Smooth muscle cell of the pulmonary artery (primary cell): ENCODE measurements around the gene TAS2R14. TPM values are rescaled to one million over a fixed set of nuclear protein-coding genes. Genes with fewer than 3 reads are reported as not detected.

Source experiments
- total RNA-seq: library from RNA; depleted of rRNA; stranded (reverse); fragments of >200 nt; gene quantifications from 2 replicates; pipeline ENCODE4 v1.2.3, GENCODE V29; 2014

TAS2R14 gene
- 2.6 and 4.3 TPM in 2 replicates for total RNA-seq

GRCh38 chr12:10939163-10939562 lies at the start of gene TAS2R14:
Gene TAS2R14, minus strand, starts transcription at chr12:10939263. Its CDS starts 56 bp downstream, at chr12:10939207.

GRCh38 chr12:10986812-10987211 lies 47.7 kb upstream of the TAS2R14 start, which contains the start of gene TAS2R50:
Gene TAS2R50, minus strand, starts transcription at chr12:10986912. Its CDS starts 52 bp downstream, at chr12:10986860.

GRCh38 chr12:10928746-10929286 lies 10.2 kb downstream of the TAS2R14 start, which contains the start of gene PRH2:
Gene PRH2, plus strand, starts transcription at chr12:10929236. Its CDS starts 38 bp downstream, at chr12:10929274.

GRCh38 chr12:10909462-10909861 lies 29.6 kb downstream of the TAS2R14 start, which contains the start of gene TAS2R13:
Gene TAS2R13, minus strand, starts transcription at chr12:10909562. Its CDS starts 264 bp downstream, at chr12:10909298.

Other genes starting within 250 kb of the TAS2R14 start
- 116 and 139 TPM in 2 replicates for gene YBX3, start 215.9 kb downstream of the TAS2R14 start, total RNA-seq
- not detected in 2 replicates for gene TAS2R7, start 136.6 kb downstream of the TAS2R14 start, total RNA-seq
- gene TAS2R8, start 132.0 kb downstream of the TAS2R14 start, total RNA-seq: not detected in 2 replicates
- not detected in 2 replicates for gene TAS2R9, start 129.1 kb downstream of the TAS2R14 start, total RNA-seq
- gene TAS2R10, start 112.9 kb downstream of the TAS2R14 start, total RNA-seq: 0.83 and 1.2 TPM in 2 replicates
- gene PRR4, start 89.8 kb downstream of the TAS2R14 start, total RNA-seq: 0.73 and 1.2 TPM in 2 replicates
- 10.6 and 16.2 TPM in 2 replicates for gene PRH1, start 55.0 kb downstream of the TAS2R14 start, total RNA-seq
- 1.8 and 2.4 TPM in 2 replicates for gene TAS2R13, start 29.7 kb downstream of the TAS2R14 start, total RNA-seq
- not detected in 2 replicates for gene PRH2, start 10.0 kb downstream of the TAS2R14 start, total RNA-seq
- 2.9 and 6.5 TPM in 2 replicates for gene TAS2R50, start 47.6 kb upstream of the TAS2R14 start, total RNA-seq
- 3.8 and 7.2 TPM in 2 replicates for gene TAS2R20, start 59.0 kb upstream of the TAS2R14 start, total RNA-seq
- 5.1 and 9.1 TPM in 2 replicates for gene TAS2R19, start 83.4 kb upstream of the TAS2R14 start, total RNA-seq
- gene TAS2R31, start 92.1 kb upstream of the TAS2R14 start, total RNA-seq: 3.7 and 6.7 TPM in 2 replicates
- gene TAS2R46, start 123.0 kb upstream of the TAS2R14 start, total RNA-seq: 2.6 and 4.8 TPM in 2 replicates
- gene TAS2R43, start 153.1 kb upstream of the TAS2R14 start, total RNA-seq: 2.1 TPM in 1 of 2 replicates, not detected in the other
- gene TAS2R30, start 195.4 kb upstream of the TAS2R14 start, total RNA-seq: 5.4 and 7.5 TPM in 2 replicates
- 5.1 and 6.0 TPM in 2 replicates for gene SMIM10L1, start 231.9 kb upstream of the TAS2R14 start, total RNA-seq
- not detected in 2 replicates for gene TAS2R42, start 247.7 kb upstream of the TAS2R14 start, total RNA-seq